Nephron (organoid): ENCODE measurements around the gene WFDC5.

ENCODE experiments used
- H3K27ac Mint-ChIP-seq, 3 experiments: 2 replicates each; pipeline ENCODE4 v1.8.0; 2020; ENCODE audit warnings: mixed read lengths in 3 of 3, mild to moderate bottlenecking in 2 of 3, moderate library complexity in 1 of 3
- H3K27me3 Mint-ChIP-seq: 2 replicates; pipeline ENCODE4 v1.8.0; 2021; ENCODE audit warnings: low read depth, mild to moderate bottlenecking, moderate library complexity, mixed read lengths
- H3K36me3 Mint-ChIP-seq: 2 replicates; pipeline ENCODE4 v1.8.0; 2020; ENCODE audit warnings: low read depth, mixed read lengths
- H3K4me1 Mint-ChIP-seq: 2 replicates; pipeline ENCODE4 v1.8.0; 2020; ENCODE audit warnings: mixed read lengths
- H3K4me3 Mint-ChIP-seq, 3 experiments: 2 replicates each; pipeline ENCODE4 v1.8.0; 2020; ENCODE audit warnings: mild to moderate bottlenecking in 3 of 3, mixed read lengths in 3 of 3, moderate library complexity in 2 of 3
- H3K9me3 Mint-ChIP-seq: 2 replicates; pipeline ENCODE4 v1.8.0; 2020; ENCODE audit warnings: mixed read lengths
- CTCF ChIP-seq, 3 experiments: fragments of 200-600 bp; sonication (generic); IDR thresholded peaks; one replicate each; pipeline ENCODE4 v1.5.0; 2021; ENCODE audit warnings: antibody characterized with exemption in 3 of 3; ENCODE audit not compliant: unreplicated experiment in 3 of 3

WFDC5 gene

GRCh38 chr20:45119556-45120266, 4.7 kb upstream of the WFDC5 start:
- Mint-ChIP-seq H3K36me3 (no peaks in the 10 kb centered on the region), H3K9me3 (peaks cover 2% of the 10 kb centered on the region), H3K4me3 (no peak overlapping the region), H3K27ac (no peak overlapping the region), H3K27me3 (peaks cover 42% of the 10 kb centered on the region), H3K4me1 (no peaks in the 10 kb centered on the region)
- TF ChIP-seq CTCF (IDR thresholded peaks at IDR 0.05; ENCODE audit: unreplicated experiment in 3 of 3): no peak

- no peak for TF ChIP-seq CTCF (IDR thresholded peaks at IDR 0.05; ENCODE audit: unreplicated experiment in 3 of 3)
- Mint-ChIP-seq H3K4me3 (no peak overlapping the region), H3K27ac (no peak overlapping the region), H3K27me3 (peaks cover 35% of the 10 kb centered on the region), H3K36me3 (no peaks in the 10 kb centered on the region), H3K4me1 (no peaks in the 10 kb centered on the region), H3K9me3 (peaks cover 2% of the 10 kb centered on the region)
Observed at GRCh38 chr20:45118028-45118427, 3.1 kb upstream of the WFDC5 start.

- no peak for TF ChIP-seq CTCF (IDR thresholded peaks at IDR 0.05; ENCODE audit: unreplicated experiment in 3 of 3)
- peaks cover 2% of the 10 kb centered on the region for H3K9me3 Mint-ChIP-seq
- H3K27me3 Mint-ChIP-seq: peaks cover 35% of the 10 kb centered on the region
- no peaks in the 10 kb centered on the region for H3K4me1 Mint-ChIP-seq
- no peak overlapping the region for H3K4me3 Mint-ChIP-seq
- no peaks in the 10 kb centered on the region for H3K36me3 Mint-ChIP-seq
- no peak overlapping the region for H3K27ac Mint-ChIP-seq
Observed at GRCh38 chr20:45117581-45117980, 2.6 kb upstream of the WFDC5 start.

- no peak for TF ChIP-seq CTCF (IDR thresholded peaks at IDR 0.05; ENCODE audit: unreplicated experiment in 3 of 3)
- no peak overlapping the region for H3K4me3 Mint-ChIP-seq
Observed at GRCh38 chr20:45115829-45116228, 855 bp upstream of the WFDC5 start.

GRCh38 chr20:45115386-45115774, 406 bp upstream of the WFDC5 start:
- H3K4me3 Mint-ChIP-seq: no peak overlapping the region
- H3K4me1 Mint-ChIP-seq: no peaks in the 10 kb centered on the region
- no peaks in the 10 kb centered on the region for H3K9me3 Mint-ChIP-seq
- no peaks in the 10 kb centered on the region for H3K36me3 Mint-ChIP-seq
- H3K27me3 Mint-ChIP-seq: peaks cover 28% of the 10 kb centered on the region
- no peak overlapping the region for H3K27ac Mint-ChIP-seq
- TF ChIP-seq CTCF (IDR thresholded peaks at IDR 0.05; ENCODE audit: unreplicated experiment in 3 of 3): no peak

More at GRCh38 chr20:45115829-45116228, 855 bp upstream of the WFDC5 start:
- H3K4me1 Mint-ChIP-seq: no peaks in the 10 kb centered on the region
- peaks cover 28% of the 10 kb centered on the region for H3K27me3 Mint-ChIP-seq
- H3K9me3 Mint-ChIP-seq: no peaks in the 10 kb centered on the region
- H3K36me3 Mint-ChIP-seq: no peaks in the 10 kb centered on the region
- no peak overlapping the region for H3K27ac Mint-ChIP-seq

GRCh38 chr20:45113865-45114264, 1.1 kb downstream of the WFDC5 start:
- Mint-ChIP-seq H3K36me3 (no peaks in the 10 kb centered on the region), H3K4me1 (no peaks in the 10 kb centered on the region), H3K9me3 (no peaks in the 10 kb centered on the region), H3K27me3 (peaks cover 33% of the 10 kb centered on the region), H3K4me3 (no peak overlapping the region), H3K27ac (no peak overlapping the region)
- TF ChIP-seq CTCF (IDR thresholded peaks at IDR 0.05; ENCODE audit: unreplicated experiment in 3 of 3): no peak
